Heart left ventricle (tissue), 16 donors: ENCODE measurements around the gene EMC10. TPM values are rescaled to one million over a fixed set of nuclear protein-coding genes. Genes with fewer than 3 reads are reported as not detected.
"Not testable (repeated sequence)": the region's sequence is repeated elsewhere in the genome, so short reads cannot be mapped to it uniquely, and the experiment has no call there.

Source experiments
- ATAC-seq, 4 donors: fragments of 200-7000 bp; cut with Tn5 transposase; one replicate each; pipeline ENCODE4 v1.9.1; 2020 to 2022; ENCODE audit warnings: moderate library complexity in 4 of 4, mild to moderate bottlenecking in 3 of 4, moderate number of reproducible peaks in 1 of 4
- DNase-seq, 5 donors: peaks; one replicate each; pipeline ENCODE4 v3.0.0-alpha.2; 2020
- H3K27ac ChIP-seq, 12 donors: fragments of 200-600 bp; sonication (generic) in 4 of 12; one replicate each; pipeline versions ENCODE4 v1.5.0 to v1.8.0; 2016 to 2022; ENCODE audit warnings: mild to moderate bottlenecking in 2 of 12
- H3K27me3 ChIP-seq, 9 donors: fragments of 200-600 bp; sonication (generic) in 2 of 9; one replicate each; pipeline versions ENCODE4 v1.5.1 to v1.8.0; 2016 to 2022; ENCODE audit warnings: mild to moderate bottlenecking in 3 of 9
- H3K36me3 ChIP-seq, 9 donors: fragments of 200-600 bp; sonication (generic) in 2 of 9; one replicate each; pipeline versions ENCODE4 v1.5.0 to v1.8.0; 2018 to 2022; ENCODE audit warnings: mild to moderate bottlenecking in 2 of 9
- H3K4me1 ChIP-seq, 12 donors: fragments of 200-600 bp; sonication (generic) in 4 of 12; one replicate each; pipeline versions ENCODE4 v1.5.0 to v1.8.0; 2016 to 2022; ENCODE audit warnings: mild to moderate bottlenecking in 3 of 12
- H3K4me3 ChIP-seq, 12 donors: fragments of 200-600 bp; sonication (generic) in 4 of 12; one replicate each; pipeline versions ENCODE4 v1.5.0 to v1.8.0; 2017 to 2022; ENCODE audit warnings: mild to moderate bottlenecking in 9 of 12, moderate library complexity in 4 of 12
- H3K9me3 ChIP-seq, 12 donors: fragments of 200-600 bp; sonication (generic) in 4 of 12; one replicate each; pipeline versions ENCODE4 v1.5.0 to v1.8.0; 2016 to 2022; ENCODE audit warnings: mild to moderate bottlenecking in 1 of 12
- CTCF ChIP-seq, 12 donors: fragments of 200-600 bp; sonication (generic) in 4 of 12; IDR thresholded peaks; one replicate each; pipeline versions ENCODE4 v1.5.0 to v1.8.0; 2018 to 2022; ENCODE audit warnings: antibody characterized with exemption in 12 of 12, mild to moderate bottlenecking in 5 of 12
- POLR2A ChIP-seq, 2 donors: fragments of 450-650 bp; IDR thresholded peaks; one replicate each; pipeline ENCODE4 v1.6.1; 2017; ENCODE audit warnings: antibody characterized with exemption in 2 of 2, mild to moderate bottlenecking in 2 of 2, moderate library complexity in 2 of 2
- WGBS, 4 donors: extraction: QIAGEN DNeasy Blood & Tissue Kit in 2 of 4; methylation state at CpG; one replicate each; pipeline versions ENCODE4 v1.1.5 to v1.1.7; 2013 to 2018; 5-methylcytosine and 5-hydroxymethylcytosine counted together
- intact Hi-C, 10 donors: fragments of 100-400 bp; cut with DNase I; formaldehyde crosslinking; loops; one replicate each; pipeline versions ENCODE4 v1.11.1 to v1.14.2; 2022
- polyA plus RNA-seq, 2 donors: library from polyadenylated mRNA; stranded (reverse); fragments of 200-250 nt; gene quantifications; one replicate each; pipeline ENCODE4 v1.2.3, GENCODE V29; 2013
- total RNA-seq, 9 donors: library from RNA; depleted of rRNA in 2 of 9; stranded (reverse); fragments of >200 nt in 2 of 9; fragmentation: NEBNext Ultra II Directional in 3 of 9; extraction: Animal tissue kit (Norgen Biotek cat#: 25700) in 3 of 9; gene quantifications; one replicate each; pipeline versions ENCODE4 v1.1.0 to v1.2.4, GENCODE V29; 2016 to 2023
- donor health status: ischemic (EF 13 %, LVEDD 7.1; RV severe dilation, severe dysfunction).
- donor health status: healthy with polysubstance abuse.
- donor health status: DM: no; HTN: yes; CAD: no.
- donor health status: DM: no; HTN: no; CAD: no.
- donor health status: ischemic (EF 25% LVEDD 6.9; RV normal size, moderate dysfunction).
- donor health status: ischemic (EF 25% LVEDD 5.7; RV mildly dilated, moderate dysfunction).
- donor health status: healthy.
- donor health status: DM: yes; HTN: yes; CAD: no.
- donor health status: ischemic (EF 35%, LVEDD 5.7; RV mildly dilated, moderate dysfunction).
- donor health status: nonischemic (EF 11% LVEDD 7.7; RV severe dilation, severe dysfunction).
- donor health status: DM: yes; HTN: yes; CAD: no.
- donor health status: PGD.
- donor health status: ischemic (EF 29% LVEDD 5.4; RV normal size, mild dysfunction).
- donor health status: nonischemic (EF 23%, LVEDD 6.1; RV moderate dilation, normal function).

EMC10 gene
- total and polyA plus RNA-seq, 11 donors: 72.8 to 138 (median 95.3) TPM

GRCh38 chr19:50466706-50467039, 9.6 kb upstream of the EMC10 start:
- Histone ChIP-seq H3K4me3 (no peak overlapping the region), H3K36me3 (no peaks in the 10 kb centered on the region), H3K27me3 (peaks cover 0 to 11% (median 0%) of the 10 kb centered on the region in 9 donors), H3K9me3 (no peaks in the 10 kb centered on the region), H3K27ac (no peak overlapping the region), H3K4me1 (no peaks in the 10 kb centered on the region)
- WGBS, 4 donors: 83 to 92% (median 85%) methylated on average over 10 to 11 of the region's 11 CpGs
- DNase-seq (no peak), ATAC-seq (no peak)
- intact Hi-C loops: no loop called here
- TF ChIP-seq POLR2A (IDR thresholded peaks at IDR 0.05) (no peak), CTCF (IDR thresholded peaks at IDR 0.05) (no peak)

GRCh38 chr19:50467566-50467965, 8.7 kb upstream of the EMC10 start:
- no peak for TF ChIP-seq CTCF (IDR thresholded peaks at IDR 0.05)
- no peak for TF ChIP-seq POLR2A (IDR thresholded peaks at IDR 0.05)
- 63 to 77% (median 76%) methylated on average over 18 of the region's 18 CpGs for WGBS, 4 donors
- peaks cover 0 to 8% (median 0%) of the 10 kb centered on the region in 9 donors for H3K27me3 ChIP-seq
- intact Hi-C loops: no loop called here
- H3K36me3 ChIP-seq: no peaks in the 10 kb centered on the region
- no peaks in the 10 kb centered on the region for H3K9me3 ChIP-seq
- H3K27ac ChIP-seq: no peak overlapping the region
- ATAC-seq (no peak), DNase-seq (no peak)
- no peaks in the 10 kb centered on the region for H3K4me1 ChIP-seq
- no peak overlapping the region for H3K4me3 ChIP-seq

- 84 to 90% (median 87%) methylated on average over 6 of the region's 6 CpGs for WGBS, 4 donors
- TF ChIP-seq CTCF (IDR thresholded peaks at IDR 0.05) (no peak), POLR2A (IDR thresholded peaks at IDR 0.05) (no peak)
- no peaks in the 10 kb centered on the region for H3K4me1 ChIP-seq
- H3K27ac ChIP-seq: no peak overlapping the region
- H3K27me3 ChIP-seq: peaks cover 0 to 7% (median 0%) of the 10 kb centered on the region in 9 donors
- DNase-seq (no peak), ATAC-seq (no peak)
- no peak overlapping the region for H3K4me3 ChIP-seq
- intact Hi-C loops: no loop called here
- H3K36me3 ChIP-seq: no peaks in the 10 kb centered on the region
- no peaks in the 10 kb centered on the region for H3K9me3 ChIP-seq
These were observed 7.5 kb upstream of the EMC10 start for GRCh38 chr19:50468818-50469217.

GRCh38 chr19:50473336-50473735, 3.0 kb upstream of the EMC10 start:
- H3K27me3 ChIP-seq, DNase-seq, H3K27ac ChIP-seq, H3K4me3 ChIP-seq, intact Hi-C loops, H3K9me3 ChIP-seq, ATAC-seq, H3K36me3 ChIP-seq: not testable (repeated sequence)
- 67 to 83% (median 70%) methylated on average over 3 of the region's 3 CpGs for WGBS, 4 donors
- peaks cover 7 to 17% (median 13%) of the 10 kb centered on the region in 12 donors for H3K4me1 ChIP-seq

- no peaks in the 10 kb centered on the region for H3K27me3 ChIP-seq
- TF ChIP-seq CTCF (IDR thresholded peaks at IDR 0.05): no peak
- no peak for TF ChIP-seq POLR2A (IDR thresholded peaks at IDR 0.05)
- peaks cover 0 to 20% (median 13%) of the 10 kb centered on the region in 9 donors for H3K36me3 ChIP-seq
- no peak overlapping the region for H3K4me3 ChIP-seq
- no peaks in the 10 kb centered on the region for H3K9me3 ChIP-seq
- H3K4me1 ChIP-seq: peaks cover 7 to 26% (median 14%) of the 10 kb centered on the region in 12 donors
- intact Hi-C loops: loop anchor here in 2 of 10 donors (5.0 kb wide), 1 partner anchor 108 kb away; the partner anchor contains the start of gene NAPSA (in 2 of the 2)
- ATAC-seq (no peak), DNase-seq (peak in 1 of 5 donors; percentile 53)
- H3K27ac ChIP-seq: no peak overlapping the region
- WGBS, 4 donors: 75 to 84% (median 78%) methylated on average over 10 to 12 of the region's 12 CpGs
These were observed 1.2 kb upstream of the EMC10 start for GRCh38 chr19:50475101-50475568.
